Stimulated activated CD8-positive, alpha-beta memory T cell treated with anti-CD3 and anti-CD28 coated beads, Interleukin-15, amount 100 ng/mL, for 48 hours (primary cell): ENCODE measurements around the gene TRPM1.

ENCODE experiments used
- DNase-seq, 2 donors: peaks; one replicate each; pipeline ENCODE4 v3.0.0-alpha.2; 2020; ENCODE audit warnings: low read depth in 2 of 2

TRPM1 gene

DNA sequence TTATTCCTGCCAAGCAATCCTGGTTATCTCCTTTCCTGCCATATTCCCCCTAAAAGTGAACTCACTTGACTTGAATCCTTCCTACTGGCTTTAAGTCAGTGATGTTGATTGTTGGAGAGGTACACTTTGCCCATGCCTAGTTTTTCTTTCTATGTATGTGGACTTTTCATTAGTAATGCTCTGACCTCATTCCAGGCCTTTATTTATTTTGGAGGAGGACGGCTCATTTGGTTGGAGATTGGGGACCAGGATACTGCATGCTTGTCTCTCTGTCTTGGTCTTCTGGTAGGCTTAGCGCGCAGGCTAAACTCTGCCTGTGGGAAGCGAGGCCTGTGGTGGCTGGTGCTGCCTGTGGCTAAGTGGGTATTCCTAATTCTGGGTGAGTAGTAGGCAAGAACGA is 81.0 kb downstream of the TRPM1 start:
- DNase-seq = no peak

DNA sequence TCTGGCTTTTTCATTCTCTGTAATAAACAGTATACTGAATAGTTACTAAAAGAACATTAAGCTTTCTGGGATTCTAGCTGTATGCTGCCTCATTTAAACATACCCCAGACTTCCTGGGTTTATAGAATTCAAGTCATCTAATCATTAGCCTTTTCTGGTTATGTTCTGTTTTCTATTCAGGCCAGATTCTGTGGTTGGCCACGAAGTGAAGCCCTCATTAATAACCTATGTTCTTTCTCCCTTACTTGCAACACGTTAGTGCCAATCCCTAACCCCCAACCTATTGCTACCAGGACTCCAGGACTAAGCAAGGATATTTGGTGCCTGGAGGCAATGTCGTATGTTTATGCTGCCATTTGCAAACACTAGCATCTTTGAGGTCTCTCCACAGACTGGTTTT is 81.5 kb downstream of the TRPM1 start:
- no peak for DNase-seq

DNA sequence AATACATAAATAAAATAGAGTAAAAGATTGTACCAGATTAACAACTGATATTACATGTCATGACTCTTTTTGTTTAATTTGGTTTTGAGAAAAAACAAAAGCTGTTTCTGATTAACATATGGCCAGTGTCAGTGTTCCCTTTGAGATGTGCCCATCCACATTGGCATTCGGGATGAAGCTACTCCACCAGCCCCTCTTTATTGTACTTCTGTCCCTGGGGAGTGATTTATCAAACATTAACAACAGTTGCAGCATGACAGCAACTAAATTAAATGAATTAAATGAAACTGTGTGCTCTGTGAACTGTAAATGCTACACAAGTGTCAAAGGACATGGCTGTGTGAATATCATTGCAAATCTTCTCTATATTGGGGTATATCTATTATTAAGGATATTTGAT is 84.2 kb downstream of the TRPM1 start:
- no peak for DNase-seq

DNA sequence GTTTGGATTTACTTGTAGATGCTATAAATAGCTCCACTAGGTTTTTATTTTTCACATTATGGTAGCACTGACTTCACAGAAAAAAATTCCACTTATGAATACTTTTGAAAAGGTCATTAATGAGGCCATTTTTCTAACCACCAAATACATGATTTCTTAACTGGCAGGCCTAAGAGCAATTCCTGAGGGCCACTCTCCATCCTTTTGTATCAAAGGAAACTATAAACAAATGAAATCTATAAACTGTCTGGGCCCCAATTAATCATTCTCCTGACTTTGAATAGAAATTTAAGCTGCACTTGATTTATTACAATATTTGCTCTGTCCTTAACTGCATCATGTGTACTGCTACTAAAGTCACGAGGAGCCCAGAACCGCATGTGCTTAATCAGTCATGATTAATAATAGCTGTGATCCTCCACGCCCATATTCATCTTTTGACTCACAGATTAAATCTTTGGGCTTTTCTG is 85.0 kb downstream of the TRPM1 start:
- no peak for DNase-seq

DNA sequence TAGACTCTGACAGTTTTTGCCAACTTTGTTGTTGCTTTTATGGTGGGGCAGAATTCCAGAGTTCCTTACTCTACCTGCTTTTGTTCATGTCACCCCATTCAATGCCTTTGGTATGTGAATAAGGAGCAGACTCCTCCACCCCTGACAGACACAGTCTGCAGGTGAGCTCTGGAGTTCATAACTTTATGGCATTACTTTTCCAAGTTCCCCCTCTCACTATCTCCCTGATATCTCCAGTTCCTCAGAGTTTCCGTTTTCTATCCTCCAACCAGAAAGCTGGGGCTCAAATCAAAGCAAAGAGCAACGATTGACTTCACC is 87.0 kb downstream of the TRPM1 start:
- no peak for DNase-seq

DNA sequence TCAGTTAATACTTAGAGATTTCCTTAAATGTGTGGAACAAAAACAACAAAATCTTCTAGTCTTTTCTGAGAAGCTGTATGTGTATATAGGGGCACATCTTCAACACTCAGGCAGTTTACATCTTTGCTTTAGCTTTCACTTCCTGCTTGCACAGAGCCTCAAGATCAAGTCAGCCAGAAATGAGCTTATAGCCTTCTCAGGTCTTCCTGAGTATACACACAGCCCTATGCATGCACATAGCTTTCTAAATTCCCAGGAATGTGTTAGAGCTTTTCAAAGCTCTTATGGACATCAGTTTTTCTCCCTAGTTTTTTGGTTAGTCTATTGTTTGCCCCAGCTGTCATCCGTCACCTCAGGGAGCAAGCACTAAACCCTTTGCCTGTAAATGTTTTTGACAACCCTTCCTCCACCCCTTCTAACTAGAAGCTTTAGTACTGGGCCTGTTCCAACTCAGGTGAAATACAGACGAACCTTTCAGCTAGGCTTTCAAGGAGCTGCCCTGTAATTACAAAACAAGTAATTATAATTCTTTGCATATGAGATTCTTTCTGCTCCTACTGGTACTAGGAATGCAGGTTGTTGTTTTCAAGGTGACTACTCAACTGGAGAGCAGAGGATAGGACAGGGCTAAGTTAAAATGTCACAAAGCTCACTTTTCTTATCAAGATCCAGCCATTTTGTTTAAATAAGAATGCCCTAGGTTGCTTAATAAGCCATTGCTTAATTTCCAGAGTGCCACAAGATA is 87.5 kb downstream of the TRPM1 start:
- no peak for DNase-seq

DNA sequence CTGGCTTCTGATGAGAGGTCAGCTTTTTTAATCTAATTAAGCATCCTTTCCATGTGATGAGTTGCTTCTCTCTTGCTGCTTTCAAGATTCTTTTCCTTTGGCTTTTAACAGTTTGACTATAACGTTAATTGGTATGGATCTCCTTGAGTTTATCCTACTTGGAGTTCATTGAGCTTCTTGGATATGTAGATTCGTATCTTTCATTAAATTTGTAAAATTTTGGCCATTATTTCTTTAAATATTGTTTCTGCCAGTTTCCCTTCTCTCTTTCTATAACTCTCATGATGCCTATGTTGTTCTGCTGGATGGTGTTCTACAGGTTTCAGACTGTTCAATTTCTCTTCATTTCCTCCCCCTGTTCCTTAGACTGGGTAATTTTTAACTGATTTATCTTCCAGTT is 89.1 kb downstream of the TRPM1 start:
- DNase-seq = no peak

DNA sequence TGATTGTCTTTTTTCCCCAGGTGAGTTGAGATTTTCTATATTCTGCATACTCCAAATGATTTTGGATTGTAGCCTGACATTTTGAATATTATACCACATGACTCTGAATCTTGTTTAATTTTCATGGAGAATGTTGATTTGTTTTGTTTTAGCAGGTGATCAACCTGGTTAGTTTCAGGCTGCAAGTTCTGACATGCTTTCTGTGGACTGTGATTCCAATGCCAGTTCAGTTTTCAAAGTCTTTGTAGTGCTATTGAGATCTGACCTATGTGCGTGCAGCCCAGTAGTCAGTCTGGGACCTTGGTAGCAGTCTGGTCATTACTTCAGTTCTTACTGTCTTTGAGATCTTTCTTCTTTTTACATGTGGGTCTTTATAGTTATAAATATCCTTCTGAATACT is 91.5 kb downstream of the TRPM1 start:
- no peak for DNase-seq

DNA sequence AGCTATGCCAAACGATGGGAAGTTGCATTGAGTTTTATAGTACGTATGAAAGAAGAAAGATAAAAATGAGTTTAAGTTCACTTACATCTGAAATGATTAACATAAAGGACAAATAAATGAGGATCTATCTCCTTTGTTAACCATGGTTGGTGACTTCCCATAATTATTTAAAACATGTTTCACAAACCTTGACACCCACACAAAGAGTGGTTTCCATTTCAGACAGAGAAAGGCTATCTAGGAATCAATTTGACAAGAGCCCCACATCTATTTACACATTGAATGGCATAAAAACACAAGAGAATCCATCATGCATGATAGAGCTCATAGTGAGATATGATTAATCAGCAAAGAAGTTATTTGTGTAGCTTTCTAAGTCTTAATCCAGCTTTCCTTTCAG is 95.9 kb downstream of the TRPM1 start:
- no peak for DNase-seq

DNA sequence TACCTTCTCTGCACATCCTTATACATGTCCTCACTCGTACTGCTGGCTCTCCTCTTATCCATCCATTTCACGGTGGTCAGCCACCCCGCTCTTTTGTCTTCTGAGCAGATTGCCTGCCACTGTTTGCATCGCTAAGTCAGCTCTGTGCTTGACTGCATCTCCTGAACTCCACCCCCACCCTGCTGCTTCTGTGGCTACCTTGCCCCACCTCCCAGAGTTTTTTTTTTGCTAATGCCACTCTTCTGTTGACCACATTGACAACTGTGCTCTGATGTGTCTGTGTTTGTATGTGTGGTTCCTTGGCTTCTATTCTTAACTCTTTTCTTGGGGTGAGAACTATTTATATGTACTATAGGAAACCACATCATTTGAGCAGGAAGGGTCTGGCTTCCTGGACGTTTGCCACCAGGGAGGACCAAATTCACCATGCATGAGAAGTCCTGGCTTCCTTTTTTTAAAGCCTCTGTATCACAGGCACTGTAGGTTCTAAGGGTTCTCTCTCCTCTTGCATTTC is 97.2 kb downstream of the TRPM1 start:
- no peak for DNase-seq

DNA sequence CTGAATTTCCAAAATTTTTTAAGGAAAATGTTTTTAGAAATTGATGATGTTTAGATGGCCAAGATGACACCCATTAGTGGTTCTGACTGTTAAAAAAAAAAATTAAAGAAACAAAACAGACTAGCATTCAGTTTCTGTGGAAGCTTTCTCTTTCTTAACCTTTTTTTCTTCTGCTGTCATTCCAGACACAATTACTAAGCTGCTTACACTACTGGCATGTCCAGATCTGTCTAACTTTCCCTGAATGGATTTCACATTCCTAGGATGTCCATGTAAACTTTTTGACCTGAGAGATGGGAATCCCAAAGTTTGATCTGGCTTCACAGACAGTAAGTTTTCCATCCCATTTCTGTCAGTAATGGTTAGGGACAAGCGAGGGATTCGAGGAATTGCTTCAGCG is 99.8 kb downstream of the TRPM1 start:
- no peak for DNase-seq

DNA sequence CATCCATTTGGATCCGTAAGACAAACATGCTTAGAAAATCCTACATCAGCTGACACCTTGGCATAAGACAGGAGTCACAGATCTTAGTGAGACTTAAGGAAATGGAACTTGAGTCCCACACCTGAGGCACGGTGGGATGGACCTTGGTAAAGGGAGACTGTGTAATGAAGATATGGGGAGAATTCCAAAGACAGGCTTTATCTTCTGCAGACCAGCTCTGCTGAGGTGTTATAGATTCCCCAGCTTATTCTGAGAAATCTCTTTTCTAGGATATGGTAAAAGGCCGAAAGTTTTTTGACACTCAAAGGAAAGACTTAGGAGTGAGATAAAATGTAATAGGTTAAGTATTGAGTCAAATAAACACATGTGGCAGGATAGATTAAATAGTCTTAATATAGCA is 101.8 kb downstream of the TRPM1 start:
- no peak for DNase-seq

DNA sequence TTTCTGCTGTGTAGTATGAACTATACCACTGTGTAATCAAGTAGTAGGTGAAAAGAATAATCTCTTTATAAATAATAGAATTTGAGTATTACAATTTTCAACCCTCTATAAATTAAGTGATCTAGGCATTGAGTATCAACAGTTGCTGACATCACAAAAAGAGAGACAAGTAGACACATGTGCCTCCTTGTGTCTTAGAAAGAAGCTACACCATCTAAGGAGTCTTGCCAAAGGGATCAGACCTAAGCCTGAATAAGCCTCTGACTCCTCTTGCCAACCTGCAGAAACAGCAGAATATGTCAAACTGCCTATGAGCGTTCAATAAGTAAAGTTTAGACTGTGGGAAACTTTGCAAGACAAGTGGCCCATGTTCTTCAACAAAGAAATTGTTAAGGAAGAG is 104.3 kb downstream of the TRPM1 start:
- no peak for DNase-seq

DNA sequence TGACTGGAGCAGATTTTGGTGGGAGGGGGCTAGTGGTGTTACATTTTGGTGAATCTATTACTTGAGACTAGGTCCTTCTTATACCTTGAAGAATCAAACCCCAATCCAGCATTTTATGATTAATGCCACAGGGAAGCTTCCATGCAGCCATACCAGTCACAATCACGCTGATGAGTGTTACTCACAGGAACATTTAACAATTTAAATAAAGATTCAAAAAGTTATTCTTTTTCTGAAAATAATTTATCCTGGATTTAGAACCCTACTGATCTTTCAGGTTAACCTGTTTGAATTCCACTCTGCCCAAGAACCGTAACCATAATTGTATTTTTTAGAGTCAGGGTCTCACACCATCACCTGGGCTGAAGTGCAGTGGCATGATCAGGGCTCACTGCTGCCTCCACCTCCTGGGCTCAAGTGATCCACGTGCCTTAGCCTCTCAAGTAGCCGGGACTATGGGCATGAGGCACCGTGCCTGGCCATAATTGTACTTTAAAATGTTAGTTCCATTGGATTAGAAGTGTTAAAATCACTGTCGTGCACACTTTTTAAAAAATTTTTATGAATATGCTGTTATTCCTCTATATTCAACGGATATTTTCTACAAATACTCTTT is 109.2 kb downstream of the TRPM1 start:
- DNase-seq = no peak

DNA sequence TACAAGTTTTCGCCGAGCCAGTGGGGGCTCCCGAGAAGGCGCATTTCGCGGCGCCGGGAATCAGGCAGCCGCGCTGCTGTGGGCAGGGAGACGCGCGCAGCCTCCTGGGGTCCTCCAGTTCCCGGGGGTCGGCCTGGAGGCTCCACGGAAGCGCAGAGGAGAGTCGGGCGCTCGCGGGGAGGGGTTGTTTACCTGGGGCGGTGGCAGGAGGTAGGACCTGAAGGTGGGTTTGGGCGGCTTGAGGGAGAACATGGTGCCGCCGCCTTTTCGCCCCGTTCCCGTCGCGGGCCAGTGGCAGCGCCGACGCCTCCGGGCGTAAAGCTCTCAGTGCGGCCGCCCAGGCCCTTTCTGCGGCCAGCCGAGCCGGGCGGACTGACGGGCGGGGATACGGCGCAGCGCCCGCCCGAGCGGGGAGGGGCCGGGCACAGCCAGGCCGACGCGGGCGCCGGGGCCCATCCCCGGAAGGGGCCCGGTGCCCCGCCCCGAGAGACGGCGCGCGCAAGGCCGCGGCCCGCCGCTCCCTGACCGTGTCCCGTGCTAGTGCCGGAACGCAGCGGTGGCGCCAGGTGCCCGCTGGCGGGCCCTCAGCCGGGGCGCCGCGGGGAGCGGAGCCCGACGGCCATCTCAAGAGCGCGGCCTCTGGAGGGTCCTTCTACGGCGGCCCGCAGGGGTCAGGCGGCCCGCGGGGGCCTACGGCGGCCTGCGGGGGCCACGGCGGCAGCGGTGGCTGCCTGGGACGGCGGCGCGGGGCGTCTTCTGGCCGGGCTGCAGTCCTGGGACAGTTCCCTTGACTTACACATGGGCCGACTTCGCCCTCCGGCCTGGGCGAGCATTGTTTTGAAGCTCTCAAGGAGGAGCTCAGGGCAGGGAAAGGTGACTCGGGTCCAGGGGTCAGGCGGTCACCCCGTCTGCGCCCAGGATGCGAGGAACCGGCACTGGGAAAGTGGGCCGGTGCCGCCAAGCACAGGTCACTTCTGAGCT is 110.0 kb downstream of the TRPM1 start, which contains the start of gene MTMR10:
MTMR10 (minus strand) TSS at position 374 of the 981 bp plus-strand sequence; CDS start at position 252, 122 bp downstream.
- DNase-seq = peak; percentile 67 to 70

DNA sequence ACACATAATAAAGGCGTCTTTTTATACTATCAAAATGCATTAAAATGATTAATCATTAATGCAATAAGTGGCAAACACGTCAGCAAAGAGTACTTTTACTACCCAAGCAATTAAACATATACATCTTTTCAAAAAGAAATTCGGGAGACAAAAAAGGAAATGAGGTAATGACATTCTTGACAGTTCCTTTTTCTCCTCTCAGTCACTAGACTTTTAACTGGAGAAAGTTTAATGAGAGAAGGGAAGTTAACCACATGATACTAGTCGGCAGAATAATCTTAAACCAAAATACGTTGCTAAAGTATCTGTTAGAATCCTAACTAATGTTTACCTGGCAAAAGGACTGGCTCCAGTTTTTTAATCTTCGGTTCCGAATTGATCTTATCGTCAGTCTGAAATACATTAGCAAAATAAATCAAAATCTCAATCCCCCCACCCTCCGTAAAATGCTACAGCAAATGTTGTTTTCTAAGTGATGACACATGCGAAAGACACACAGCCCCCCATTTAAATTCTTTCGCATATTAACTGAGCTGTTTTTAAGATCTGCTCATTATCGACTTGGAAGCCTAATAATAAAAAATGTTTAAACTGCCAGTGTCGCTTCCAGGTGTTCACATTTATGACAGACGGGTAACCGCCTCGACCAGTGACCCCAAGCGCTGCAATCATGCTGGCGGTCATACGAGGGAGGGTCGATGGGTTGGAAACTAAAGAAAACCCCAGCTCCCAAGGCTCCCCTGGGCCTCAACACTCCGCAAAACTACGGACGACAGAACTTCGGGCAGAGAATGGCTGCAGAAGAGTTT is 110.9 kb downstream of the TRPM1 start:
- DNase-seq = no peak

DNA sequence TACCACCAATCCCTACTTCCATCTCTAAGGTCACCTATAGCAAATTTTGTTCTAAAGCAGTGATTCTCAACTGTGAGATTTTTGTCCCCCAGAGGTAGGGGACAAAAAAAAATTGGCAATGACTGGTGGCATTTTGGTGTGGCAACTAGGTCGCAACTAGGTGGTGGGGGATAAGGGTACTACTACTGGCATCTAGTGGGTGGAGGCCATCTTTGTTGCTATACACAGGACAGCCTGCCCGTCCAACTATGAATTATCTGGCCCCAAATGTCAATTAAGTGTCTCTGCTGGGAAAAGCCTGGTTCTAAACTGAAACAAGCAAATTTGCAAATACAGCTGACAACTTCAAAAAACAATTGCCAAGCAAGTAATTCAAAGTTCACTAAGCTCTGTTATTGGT is 111.5 kb downstream of the TRPM1 start:
- DNase-seq = no peak

DNA sequence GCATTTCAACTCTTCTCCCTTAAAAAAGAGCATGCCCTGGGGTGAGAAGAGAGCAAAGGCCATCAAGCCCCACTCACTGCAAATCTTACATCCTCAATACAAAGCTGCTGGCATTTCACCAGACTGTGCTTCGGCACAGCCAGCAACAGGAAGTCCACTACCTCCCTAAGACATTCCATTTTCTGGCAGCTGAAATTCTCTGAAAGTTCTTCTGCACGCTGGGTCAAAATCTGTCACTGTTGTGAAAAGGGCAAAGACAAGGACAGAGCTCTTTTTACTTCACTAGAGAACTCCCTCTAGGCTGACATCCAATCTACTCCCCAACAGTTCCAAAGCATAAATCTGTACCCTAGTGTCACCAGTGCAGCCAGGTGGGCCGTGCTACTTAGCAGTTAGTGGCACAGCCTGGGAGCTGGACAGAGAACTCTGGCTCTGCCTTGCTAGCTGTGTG is 116.4 kb downstream of the TRPM1 start:
- no peak for DNase-seq

DNA sequence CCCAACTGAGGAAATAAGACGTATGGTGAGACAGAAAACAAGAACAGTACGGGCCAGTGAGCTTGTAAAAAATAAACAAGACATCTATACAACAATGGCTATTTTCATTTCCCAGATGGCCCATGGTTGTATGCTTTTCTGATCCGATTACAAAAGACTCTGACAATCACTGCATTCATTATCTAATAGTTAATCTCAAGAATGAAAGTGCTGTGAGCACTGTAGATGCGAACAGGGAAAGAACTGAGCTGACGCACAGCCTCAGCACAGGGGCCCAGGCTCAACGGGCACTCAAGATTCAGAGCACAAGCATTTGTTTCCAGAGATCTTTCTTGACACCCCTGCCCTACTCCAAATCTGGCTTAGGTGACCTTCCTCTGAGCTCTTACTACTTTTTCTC is 117.0 kb downstream of the TRPM1 start:
- DNase-seq = no peak

DNA sequence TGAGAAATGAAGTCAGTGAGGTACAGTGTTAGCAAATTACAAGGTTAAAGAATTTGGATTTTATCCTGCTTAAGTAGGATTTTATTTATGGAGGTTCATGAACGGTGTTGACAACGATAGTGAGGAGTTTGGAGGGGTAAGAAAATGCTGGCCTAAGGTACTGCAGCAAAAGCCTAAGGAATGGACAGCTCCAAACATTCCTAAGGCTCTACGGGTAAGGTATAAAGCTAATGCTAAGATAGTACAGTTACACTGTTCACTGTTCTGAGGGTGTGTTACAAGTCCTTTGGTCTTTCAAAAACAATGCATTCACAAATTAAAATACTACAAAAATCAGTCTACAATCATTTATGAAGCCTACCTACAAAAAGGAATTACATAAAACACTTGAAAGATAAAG is 117.4 kb downstream of the TRPM1 start:
- DNase-seq = no peak

DNA sequence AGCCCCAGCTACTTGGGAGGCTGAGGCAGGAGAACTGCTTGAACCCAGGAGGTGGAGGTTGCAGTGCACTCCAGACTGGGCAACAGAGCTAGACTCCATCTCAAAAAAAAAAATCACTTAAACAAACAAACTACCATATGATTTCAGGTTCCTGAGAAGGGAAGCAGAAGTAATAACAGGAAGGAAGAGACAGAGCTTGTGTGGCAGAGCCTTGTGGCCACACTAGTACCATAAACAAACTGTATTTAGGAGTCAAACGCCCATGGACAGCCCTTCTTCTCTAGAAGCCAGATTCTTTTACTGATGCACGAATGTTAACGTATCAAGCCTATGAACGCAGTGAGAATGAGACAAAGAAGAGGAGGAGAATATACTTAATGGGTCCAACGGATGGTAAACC is 122.1 kb downstream of the TRPM1 start:
- no peak for DNase-seq
